Lower leg skin (tissue), 3 donors: ENCODE measurements around the gene GJA9.

Experiments used
- CTCF ChIP-seq, 3 donors: fragments of 450-650 bp; IDR thresholded peaks; one replicate each; pipeline ENCODE4 v1.5.1; 2016; ENCODE audit warnings: antibody characterized with exemption in 3 of 3, mild to moderate bottlenecking in 3 of 3, moderate library complexity in 2 of 3
- POLR2A ChIP-seq, 2 donors: fragments of 450-650 bp; IDR thresholded peaks; one replicate each; pipeline ENCODE4 v1.6.1; 2016 to 2017; ENCODE audit warnings: antibody characterized with exemption in 2 of 2, mild to moderate bottlenecking in 1 of 2, moderate library complexity in 1 of 2

GRCh38 chr1:38919130-38919529 lies 37.7 kb upstream of the GJA9 start:
- TF ChIP-seq POLR2A (IDR thresholded peaks at IDR 0.05) (no peak), CTCF (IDR thresholded peaks at IDR 0.05) (no peak)
